Smooth muscle cell of trachea (primary cell): ENCODE results near the gene NOL7. TPM values are rescaled to one million over a fixed set of nuclear protein-coding genes. Genes with fewer than 3 reads are reported as not detected.

Experiments
- total RNA-seq: library from RNA; depleted of rRNA; stranded (reverse); fragments of >200 nt; gene quantifications from 2 replicates; pipeline ENCODE4 v1.2.1, GENCODE V29; 2014

NOL7 gene
- total RNA-seq, result 36.2 and 78.0 TPM in 2 replicates

GRCh38 chr6:13614926-13615791 lies at the start of gene NOL7:
NOL7 (plus strand) TSS chr6:13615335; CDS start chr6:13615359, 24 bp downstream.

GRCh38 chr6:13574571-13575376 lies 40.4 kb upstream of the NOL7 start, which contains the start of gene SIRT5:
SIRT5 (plus strand) TSS chr6:13574601; CDS start chr6:13584111, 9,510 bp downstream.

Other genes starting within 250 kb of the NOL7 start
- gene GFOD1, start 127.7 kb upstream of the NOL7 start, total RNA-seq, result 7.6 and 9.3 TPM in 2 replicates
- 8.7 and 10.3 TPM in 2 replicates for gene SIRT5, start 40.7 kb upstream of the NOL7 start, total RNA-seq
- 45.3 and 46.0 TPM in 2 replicates for gene RANBP9, start 96.5 kb downstream of the NOL7 start, total RNA-seq
- 9.1 and 12.5 TPM in 2 replicates for gene MCUR1, start 199.2 kb downstream of the NOL7 start, total RNA-seq